Vagina (tissue), 2 donors: ENCODE results near the gene CD93. TPM values are rescaled to one million over a fixed set of nuclear protein-coding genes. Genes with fewer than 3 reads are reported as not detected.

Experiments used
- DNase-seq, 2 donors: peaks; one replicate each; pipeline ENCODE4 v3.0.0-alpha.2; 2017; ENCODE audit errors: extremely low spot score in 2 of 2
- H3K27ac ChIP-seq: fragments of 200-600 bp; sonication (generic); one replicate; pipeline ENCODE4 v1.5.1; 2019
- H3K27me3 ChIP-seq: fragments of 200-600 bp; sonication (generic); one replicate; pipeline ENCODE4 v1.5.1; 2019
- H3K36me3 ChIP-seq, 2 donors: fragments of 200-600 bp; sonication (generic); one replicate each; pipeline ENCODE4 v1.5.1; 2017 to 2019
- H3K4me1 ChIP-seq: fragments of 200-600 bp; sonication (generic); one replicate; pipeline ENCODE4 v1.5.1; 2019
- H3K4me3 ChIP-seq, 2 donors: fragments of 200-600 bp; sonication (generic); 1 replicate in 1 of 2; 2 replicates in 1 of 2; pipeline ENCODE4 v1.5.1; 2016 to 2019
- H3K9me3 ChIP-seq: fragments of 200-600 bp; sonication (generic); one replicate; pipeline ENCODE4 v1.5.1; 2019
- CTCF ChIP-seq, 3 experiments: fragments of 450-650 bp in 2 of 3; fragments of 200-600 bp in 1 of 3; sonication (generic) in 1 of 3; IDR thresholded peaks; one replicate each; pipeline ENCODE4 v1.5.1; 2017 to 2019; ENCODE audit warnings: antibody characterized with exemption in 3 of 3, mild to moderate bottlenecking in 2 of 3, moderate library complexity in 2 of 3
- POLR2A ChIP-seq, 2 donors: fragments of 450-650 bp; IDR thresholded peaks; one replicate each; pipeline ENCODE4 v1.6.1; 2017; ENCODE audit warnings: antibody characterized with exemption in 2 of 2, mild to moderate bottlenecking in 2 of 2, moderate library complexity in 2 of 2
- POLR2AphosphoS5 ChIP-seq, 2 donors: sonication (generic); formaldehyde crosslinking; IDR thresholded peaks; one replicate each; pipeline ENCODE4 v1.9.0; 2017; ENCODE audit warnings: antibody characterized with exemption in 2 of 2, mild to moderate bottlenecking in 2 of 2, low read depth in 1 of 2; ENCODE audit not compliant: insufficient read depth in 1 of 2
- intact Hi-C: fragments of 100-400 bp; cut with DNase I; formaldehyde crosslinking; loops from one replicate; pipeline ENCODE4 v1.15.1; 2023
- total RNA-seq: library from RNA; depleted of rRNA; stranded (reverse); fragments of >200 nt; gene quantifications from one replicate; pipeline ENCODE4 v1.2.3, GENCODE V29; 2016

The CD93 gene
- total RNA-seq, 1 donor from 2014 or later = 45.4 TPM

- no peaks in the 10 kb centered on the region for H3K36me3 ChIP-seq
- no peak for DNase-seq
- H3K27ac ChIP-seq = no peak overlapping the region
- peaks cover 4% of the 10 kb centered on the region for H3K4me1 ChIP-seq
- H3K4me3 ChIP-seq = no peak overlapping the region
- intact Hi-C loops = loop anchor here (10.0 kb wide), 1 partner anchor 345 kb away; no protein-coding TSS in a partner anchor
- H3K9me3 ChIP-seq = no peaks in the 10 kb centered on the region
- peaks cover 1% of the 10 kb centered on the region for H3K27me3 ChIP-seq
- TF ChIP-seq CTCF (IDR thresholded peaks at IDR 0.05) (no peak), POLR2A (IDR thresholded peaks at IDR 0.05) (no peak), POLR2AphosphoS5 (IDR thresholded peaks at IDR 0.05; ENCODE audit: insufficient read depth in 1 of 2, low read depth in 1 of 2) (no peak)
These were observed 46.1 kb downstream of the CD93 start for GRCh38 chr20:23039885-23040508.

- peaks cover 4% of the 10 kb centered on the region for H3K4me1 ChIP-seq
- H3K27me3 ChIP-seq = peaks cover 5% of the 10 kb centered on the region
- TF ChIP-seq POLR2AphosphoS5 (IDR thresholded peaks at IDR 0.05; ENCODE audit: insufficient read depth in 1 of 2, low read depth in 1 of 2) (no peak), CTCF (IDR thresholded peaks at IDR 0.05) (no peak), POLR2A (IDR thresholded peaks at IDR 0.05) (no peak)
- intact Hi-C loops = no loop called here
- no peak overlapping the region for H3K4me3 ChIP-seq
- H3K36me3 ChIP-seq = no peaks in the 10 kb centered on the region
- no peak for DNase-seq
- H3K27ac ChIP-seq = no peak overlapping the region
- no peaks in the 10 kb centered on the region for H3K9me3 ChIP-seq
These were observed 46.8 kb downstream of the CD93 start for GRCh38 chr20:23039136-23039875.

GRCh38 chr20:23037017-23037481 lies 49.1 kb downstream of the CD93 start:
- no peak for DNase-seq

GRCh38 chr20:23036371-23036770 lies 49.8 kb downstream of the CD93 start:
- no peaks in the 10 kb centered on the region for H3K36me3 ChIP-seq
- intact Hi-C loops = no loop called here
- DNase-seq = no peak

More at GRCh38 chr20:23037017-23037481, 49.1 kb downstream of the CD93 start:
- no peak for TF ChIP-seq POLR2AphosphoS5 (IDR thresholded peaks at IDR 0.05; ENCODE audit: insufficient read depth in 1 of 2, low read depth in 1 of 2)
- TF ChIP-seq POLR2A (IDR thresholded peaks at IDR 0.05) = no peak
- no peak for TF ChIP-seq CTCF (IDR thresholded peaks at IDR 0.05)
- peaks cover 4% of the 10 kb centered on the region for H3K4me1 ChIP-seq
- H3K4me3 ChIP-seq = no peak overlapping the region
- intact Hi-C loops = no loop called here
- H3K27ac ChIP-seq = no peak overlapping the region
- H3K9me3 ChIP-seq = no peaks in the 10 kb centered on the region
- no peaks in the 10 kb centered on the region for H3K36me3 ChIP-seq
- H3K27me3 ChIP-seq = peaks cover 5% of the 10 kb centered on the region

More at GRCh38 chr20:23036371-23036770, 49.8 kb downstream of the CD93 start:
- no peak overlapping the region for H3K4me3 ChIP-seq
- H3K9me3 ChIP-seq = no peaks in the 10 kb centered on the region
- H3K4me1 ChIP-seq = peaks cover 4% of the 10 kb centered on the region
- H3K27me3 ChIP-seq = peaks cover 5% of the 10 kb centered on the region
- H3K27ac ChIP-seq = no peak overlapping the region
- TF ChIP-seq POLR2AphosphoS5 (IDR thresholded peaks at IDR 0.05; ENCODE audit: insufficient read depth in 1 of 2, low read depth in 1 of 2) (no peak), POLR2A (IDR thresholded peaks at IDR 0.05) (no peak), CTCF (IDR thresholded peaks at IDR 0.05) (no peak)
